HepG2 (cell line): ENCODE data around the gene ACTN2. TPM values are rescaled to one million over a fixed set of nuclear protein-coding genes. Genes with fewer than 3 reads are reported as not detected.

ENCODE experiments used
- ATAC-seq: fragments of 200-7000 bp; cut with Tn5 transposase; 3 replicates; pipeline ENCODE4 v1.9.1; 2020; ENCODE audit warnings: mild to moderate bottlenecking, moderate library complexity
- BruUV-seq: library from RNA; stranded (reverse); fragments of 400-500 nt; replicated peaks from 2 replicates; lab custom pipeline; 2021; lab: Mats Ljungman, UMichigan
- CTCF ChIA-PET: fragments of 300-600 bp; formaldehyde crosslinking; extraction: SDS; loops from one replicate; lab custom pipeline; 2021; ENCODE audit warnings: low total read pairs, inconsistent platforms, low intra/inter-chr PET ratio; lab: Yijun Ruan, JAX
- POLR2A ChIA-PET: fragments of 350-600 bp; sonication (Branson Sonifier 250); formaldehyde crosslinking; loops from one replicate; lab custom pipeline; 2020; ENCODE audit warnings: antibody characterized with exemption, inconsistent platforms; lab: Yijun Ruan, JAX
- DNase-seq: peaks from one replicate; pipeline ENCODE4 v3.0.0-alpha.2; 2015; ENCODE audit warnings: low spot score
- FAIRE-seq: peaks from 3 replicates; lab custom pipeline; 2011; peaks lifted over from hg19 to GRCh38; lab: Jason Lieb, UNC
- H2AFZ ChIP-seq: one replicate; pipeline ENCODE4 v1.6.1; 2011; ENCODE audit warnings: low read length, inconsistent platforms
- H3K27ac ChIP-seq: fragments of 300-600 bp; 3 replicates; pipeline ENCODE4 v1.8.0; 2011; ENCODE audit warnings: mixed run types, mild to moderate bottlenecking, mixed read lengths, low read length, inconsistent platforms; ENCODE audit not compliant: insufficient read depth; ENCODE audit errors: extremely low read length
- H3K27me3 ChIP-seq, 2 experiments: fragments of 200-600 bp in 1 of 2; 2 replicates in 1 of 2; 3 replicates in 1 of 2; pipeline versions ENCODE4 v1.6.0 to v1.8.0; 2011; ENCODE audit warnings: low read length in 2 of 2, mild to moderate bottlenecking in 2 of 2, moderate library complexity in 2 of 2, inconsistent platforms in 1 of 2; ENCODE audit not compliant: insufficient read depth in 2 of 2, control insufficient read depth in 1 of 2
- H3K36me3 ChIP-seq, 2 experiments: fragments of 200-600 bp in 1 of 2; replicated peaks in 1 of 2; 2 replicates in 1 of 2; 3 replicates in 1 of 2; pipeline versions ENCODE4 v1.5.1 to v1.8.0; 2011; ENCODE audit warnings: low read length in 2 of 2, inconsistent platforms in 1 of 2; ENCODE audit not compliant: insufficient read depth in 2 of 2, control insufficient read depth in 1 of 2
- H3K4me1 ChIP-seq: 2 replicates; pipeline ENCODE4 v1.5.1; 2012; ENCODE audit warnings: low read length, inconsistent platforms; ENCODE audit not compliant: insufficient read depth
- H3K4me2 ChIP-seq: 2 replicates; pipeline ENCODE4 v1.6.0; 2011; ENCODE audit warnings: low read depth, low read length, inconsistent platforms
- H3K4me3 ChIP-seq, 3 experiments: fragments of 200-600 bp in 1 of 3; sonication (generic), shearing (Covaris generic) in 1 of 3; replicated peaks in 1 of 3; 2 replicates each; pipeline ENCODE4 v1.5.1; 2011 to 2016; ENCODE audit warnings: low read length in 3 of 3, inconsistent platforms in 2 of 3, low read depth in 2 of 3, mild to moderate bottlenecking in 2 of 3, control low read depth in 1 of 3, mixed read lengths in 1 of 3; ENCODE audit not compliant: insufficient read depth in 1 of 3
- H3K79me2 ChIP-seq: one replicate; pipeline ENCODE4 v1.6.1; 2011; ENCODE audit warnings: low read length, inconsistent platforms; ENCODE audit not compliant: insufficient read depth
- H3K9ac ChIP-seq: 2 replicates; pipeline ENCODE4 v1.6.0; 2011; ENCODE audit warnings: mild to moderate bottlenecking, low read depth, low read length, inconsistent platforms; ENCODE audit not compliant: insufficient read depth
- H3K9me3 ChIP-seq: 2 replicates; pipeline ENCODE4 v1.5.1; 2012; ENCODE audit warnings: mild to moderate bottlenecking, low read length
- H4K20me1 ChIP-seq: 2 replicates; pipeline ENCODE4 v1.6.0; 2011; ENCODE audit warnings: inconsistent platforms, mild to moderate bottlenecking, low read length, moderate library complexity; ENCODE audit not compliant: insufficient read depth
- BRCA1 ChIP-seq: sonication (generic); formaldehyde crosslinking; IDR thresholded peaks from 2 replicates; pipeline ENCODE4 v1.4.0; 2020; ENCODE audit warnings: missing genetic modification reagents
- DNMT1 ChIP-seq: sonication (generic); formaldehyde crosslinking; IDR thresholded peaks from 2 replicates; pipeline ENCODE4 v1.5.1; 2020; ENCODE audit warnings: mild to moderate bottlenecking, missing genetic modification reagents
- HOXD1 ChIP-seq: sonication (generic); formaldehyde crosslinking; IDR thresholded peaks from 2 replicates; pipeline ENCODE4 v1.5.0; 2020; ENCODE audit warnings: missing genetic modification reagents
- KLF9 ChIP-seq: IDR thresholded peaks from 2 replicates; pipeline ENCODE4 v1.6.1; 2016; ENCODE audit warnings: low read depth
- MATR3 ChIP-seq: sonication (generic); formaldehyde crosslinking; IDR thresholded peaks from 2 replicates; pipeline ENCODE4 v1.4.0; 2020; ENCODE audit warnings: missing genetic modification reagents
- NBN ChIP-seq: fragments of 450-650 bp; conservative IDR thresholded peaks from 2 replicates; pipeline ENCODE4 v1.6.1; 2017
- SIX4 ChIP-seq: sonication (generic); formaldehyde crosslinking; IDR thresholded peaks from 2 replicates; pipeline ENCODE4 v1.4.0; 2020; ENCODE audit warnings: missing genetic modification reagents
- TARDBP ChIP-seq: sonication (generic); formaldehyde crosslinking; IDR thresholded peaks from 2 replicates; pipeline ENCODE4 v1.8.0; 2022; ENCODE audit warnings: mild to moderate bottlenecking, missing genetic modification reagents
- ZNF34 ChIP-seq: sonication (generic); formaldehyde crosslinking; IDR thresholded peaks from 2 replicates; pipeline ENCODE4 v1.4.0; 2020; ENCODE audit warnings: mild to moderate bottlenecking, missing genetic modification reagents, borderline replicate concordance
- ZNF546 ChIP-seq: sonication (generic); formaldehyde crosslinking; conservative IDR thresholded peaks from 2 replicates; pipeline ENCODE4 v1.8.1; 2023; ENCODE audit warnings: mild to moderate bottlenecking, missing genetic modification reagents
- ZNF567 ChIP-seq: sonication (generic); formaldehyde crosslinking; IDR thresholded peaks from 2 replicates; pipeline ENCODE4 v1.8.1; 2023; ENCODE audit warnings: mild to moderate bottlenecking, missing genetic modification reagents, borderline replicate concordance
- WGBS: methylation state at CpG from one replicate; pipeline ENCODE4 v1.1.6; 2017; ENCODE audit warnings: low lambda C conversion rate; 5-methylcytosine and 5-hydroxymethylcytosine counted together
- in situ Hi-C: cut with HindIII; loops from 2 replicates; pipeline ENCODE4 v1.10.0; 2017; ENCODE audit warnings: low pct_unique_long_range_greater_than_20kb; ENCODE audit not compliant: extremely low pct_ligation_motif_present
- intact Hi-C: fragments of 100-400 bp; cut with micrococcal nuclease; formaldehyde crosslinking; loops from one replicate; pipeline ENCODE4 v1.10.0; 2022; ENCODE audit not compliant: unreplicated experiment
- polyA plus RNA-seq, 8 experiments: library from polyadenylated mRNA; depleted of rRNA in 3 of 8; stranded (reverse) in 7 of 8; unstranded in 1 of 8; fragments of >200 nt; fragmentation: Illumina TruSeq in 4 of 8; extraction: Trizol in 4 of 8; gene quantifications; 2 replicates each; pipeline versions ENCODE4 v1.2.1 to v1.2.3, GENCODE V29; 2011 to 2016; ENCODE audit warnings: low read depth in 4 of 8, missing spikeins in 1 of 8, mixed read lengths in 1 of 8; ENCODE audit not compliant: insufficient read depth in 1 of 8
- total RNA-seq, 5 experiments: library from RNA; depleted of rRNA; stranded (reverse); fragments of >200 nt; fragmentation: Illumina TruSeq; extraction: Trizol; gene quantifications; 2 replicates each; pipeline ENCODE4 v1.2.3, GENCODE V29; 2016; ENCODE audit warnings: low read depth in 1 of 5
- TF ChIP-seq, protein P1 (sequence below): sonication (generic); formaldehyde crosslinking; IDR thresholded peaks from 2 replicates; pipeline ENCODE4 v1.4.0; 2020; ENCODE audit warnings: missing genetic modification reagents
- TF ChIP-seq, protein P2 (sequence below): sonication (generic); formaldehyde crosslinking; IDR thresholded peaks from 2 replicates; pipeline ENCODE4 v1.4.0; 2020; ENCODE audit warnings: missing genetic modification reagents
- TF ChIP-seq, protein P3 (sequence below): sonication (generic); formaldehyde crosslinking; IDR thresholded peaks from 2 replicates; pipeline ENCODE4 v1.5.1; 2020; ENCODE audit warnings: mild to moderate bottlenecking, missing genetic modification reagents, borderline replicate concordance
- TF ChIP-seq, protein P4 (sequence below): IDR thresholded peaks from 2 replicates; pipeline ENCODE4 v1.6.1; 2012; ENCODE audit warnings: inconsistent platforms

Gene ACTN2
- total and polyA plus RNA-seq, 2 of the 13 experiments (the other 11 are each of a cell fraction or from before 2014, with no cell fraction given): 0.04 to 0.13 TPM

DNA sequence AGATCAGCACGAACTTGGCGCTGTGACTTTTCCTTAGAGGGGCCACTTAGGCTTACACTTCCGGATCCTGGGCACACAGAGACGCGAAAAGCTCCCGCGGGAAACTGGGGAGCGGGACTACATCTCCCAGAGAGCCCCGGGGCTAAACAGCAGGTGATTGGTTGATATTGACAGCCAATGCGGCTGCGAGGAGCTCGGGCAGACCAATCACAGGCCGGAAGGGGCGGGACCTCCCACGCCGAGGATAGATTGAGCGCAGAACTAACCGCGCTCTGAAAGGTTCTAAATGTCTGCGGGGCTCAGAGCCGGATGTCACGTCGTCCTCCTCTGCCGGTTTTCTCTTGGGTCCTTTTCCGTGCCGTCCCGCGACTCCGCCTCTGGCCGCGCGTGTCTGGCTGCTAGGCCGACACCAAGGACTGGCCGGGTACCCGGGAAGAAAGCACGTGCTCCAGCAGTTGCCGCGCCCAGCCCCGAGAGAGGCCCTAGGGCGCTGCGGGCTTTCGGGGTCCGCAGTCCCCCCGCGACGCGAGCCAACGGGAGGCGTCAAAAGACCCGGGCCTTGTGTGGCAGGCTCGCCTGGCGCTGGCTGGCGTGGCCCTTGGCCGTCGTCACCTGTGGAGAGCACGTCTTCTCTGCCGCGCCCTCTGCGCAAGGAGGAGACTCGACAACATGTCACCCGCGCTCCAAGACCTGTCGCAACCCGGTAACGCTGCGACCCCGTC, 108.9 kb downstream of the ACTN2 start, which contains the start of gene MTR:
Gene MTR, plus strand, starts transcription at position 258 of the 722 bp plus-strand sequence. Its CDS starts 412 bp downstream, at position 670.
- Histone ChIP-seq H2AFZ (peak within 1 kb of the TSS; percentile 95), H3K79me2 (peaks cover 45% of the 10 kb centered on the region), H3K36me3 (no peaks in the 10 kb centered on the region), H3K9ac (peak within 1 kb of the TSS; percentile 84), H3K27me3 (no peaks in the 10 kb centered on the region), H3K4me1 (peaks cover 35% of the 10 kb centered on the region), H3K9me3 (no peaks in the 10 kb centered on the region), H4K20me1 (no peaks in the 10 kb centered on the region), H3K27ac (peak within 1 kb of the TSS; percentile 87), H3K4me3 (peak within 1 kb of the TSS; percentile 86 to 87 (median 86)), H3K4me2 (peak within 1 kb of the TSS; percentile 98)
- DNase-seq (peak; percentile 97), FAIRE-seq (peak; percentile 90), ATAC-seq (peak; percentile 99)
- ChIA-PET CTCF (no interaction called here), POLR2A (interaction anchor here (0.8 to 3.8 kb wide), 12 partner anchors 9 to 191 kb away, joined by 3 to 39 read pairs (median 6); partner anchors contain the start of gene HEATR1)
- no TSS peak for BruUV-seq
- 0% methylated on average over 6 of the region's 67 CpGs for WGBS
- intact Hi-C loops: loop anchor here (1.0 to 2.0 kb wide), 2 partner anchors 50 to 67 kb away; no protein-coding TSS in a partner anchor
- in situ Hi-C loops: no loop called here
- TF ChIP-seq, protein P1, sequence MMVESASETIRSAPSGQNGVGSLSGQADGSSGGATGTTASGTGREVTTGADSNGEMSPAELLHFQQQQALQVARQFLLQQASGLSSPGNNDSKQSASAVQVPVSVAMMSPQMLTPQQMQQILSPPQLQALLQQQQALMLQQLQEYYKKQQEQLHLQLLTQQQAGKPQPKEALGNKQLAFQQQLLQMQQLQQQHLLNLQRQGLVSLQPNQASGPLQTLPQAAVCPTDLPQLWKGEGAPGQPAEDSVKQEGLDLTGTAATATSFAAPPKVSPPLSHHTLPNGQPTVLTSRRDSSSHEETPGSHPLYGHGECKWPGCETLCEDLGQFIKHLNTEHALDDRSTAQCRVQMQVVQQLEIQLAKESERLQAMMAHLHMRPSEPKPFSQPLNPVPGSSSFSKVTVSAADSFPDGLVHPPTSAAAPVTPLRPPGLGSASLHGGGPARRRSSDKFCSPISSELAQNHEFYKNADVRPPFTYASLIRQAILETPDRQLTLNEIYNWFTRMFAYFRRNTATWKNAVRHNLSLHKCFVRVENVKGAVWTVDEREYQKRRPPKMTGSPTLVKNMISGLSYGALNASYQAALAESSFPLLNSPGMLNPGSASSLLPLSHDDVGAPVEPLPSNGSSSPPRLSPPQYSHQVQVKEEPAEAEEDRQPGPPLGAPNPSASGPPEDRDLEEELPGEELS (CRISPR knock-in tag): peak; percentile 26; the same call in 1 of the 2 replicates
- TF ChIP-seq, protein P2, sequence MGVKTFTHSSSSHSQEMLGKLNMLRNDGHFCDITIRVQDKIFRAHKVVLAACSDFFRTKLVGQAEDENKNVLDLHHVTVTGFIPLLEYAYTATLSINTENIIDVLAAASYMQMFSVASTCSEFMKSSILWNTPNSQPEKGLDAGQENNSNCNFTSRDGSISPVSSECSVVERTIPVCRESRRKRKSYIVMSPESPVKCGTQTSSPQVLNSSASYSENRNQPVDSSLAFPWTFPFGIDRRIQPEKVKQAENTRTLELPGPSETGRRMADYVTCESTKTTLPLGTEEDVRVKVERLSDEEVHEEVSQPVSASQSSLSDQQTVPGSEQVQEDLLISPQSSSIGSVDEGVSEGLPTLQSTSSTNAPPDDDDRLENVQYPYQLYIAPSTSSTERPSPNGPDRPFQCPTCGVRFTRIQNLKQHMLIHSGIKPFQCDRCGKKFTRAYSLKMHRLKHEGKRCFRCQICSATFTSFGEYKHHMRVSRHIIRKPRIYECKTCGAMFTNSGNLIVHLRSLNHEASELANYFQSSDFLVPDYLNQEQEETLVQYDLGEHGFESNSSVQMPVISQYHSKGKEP: 0 out of 2 replicates have a peak, but pooled peaks have one; percentile 52
- TF ChIP-seq TARDBP (CRISPR knock-in tag) (peak; percentile 67), KLF9 (CRISPR knock-in tag) (no peak), SIX4 (0 out of 2 replicates have a peak, but pooled peaks have one; percentile 31), DNMT1 (CRISPR knock-in tag) (no peak), ZNF546 (CRISPR knock-in tag) (peak; percentile 95), BRCA1 (peak; percentile 66; the same call in 1 of the 2 replicates), HOXD1 (CRISPR knock-in tag) (peak; percentile 77; the same call in 1 of the 2 replicates), NBN (no peak), MATR3 (CRISPR knock-in tag) (no peak), ZNF34 (CRISPR knock-in tag) (no peak; the same call in 1 of the 2 replicates), ZNF567 (CRISPR knock-in tag) (no peak)
- TF ChIP-seq, protein P3, sequence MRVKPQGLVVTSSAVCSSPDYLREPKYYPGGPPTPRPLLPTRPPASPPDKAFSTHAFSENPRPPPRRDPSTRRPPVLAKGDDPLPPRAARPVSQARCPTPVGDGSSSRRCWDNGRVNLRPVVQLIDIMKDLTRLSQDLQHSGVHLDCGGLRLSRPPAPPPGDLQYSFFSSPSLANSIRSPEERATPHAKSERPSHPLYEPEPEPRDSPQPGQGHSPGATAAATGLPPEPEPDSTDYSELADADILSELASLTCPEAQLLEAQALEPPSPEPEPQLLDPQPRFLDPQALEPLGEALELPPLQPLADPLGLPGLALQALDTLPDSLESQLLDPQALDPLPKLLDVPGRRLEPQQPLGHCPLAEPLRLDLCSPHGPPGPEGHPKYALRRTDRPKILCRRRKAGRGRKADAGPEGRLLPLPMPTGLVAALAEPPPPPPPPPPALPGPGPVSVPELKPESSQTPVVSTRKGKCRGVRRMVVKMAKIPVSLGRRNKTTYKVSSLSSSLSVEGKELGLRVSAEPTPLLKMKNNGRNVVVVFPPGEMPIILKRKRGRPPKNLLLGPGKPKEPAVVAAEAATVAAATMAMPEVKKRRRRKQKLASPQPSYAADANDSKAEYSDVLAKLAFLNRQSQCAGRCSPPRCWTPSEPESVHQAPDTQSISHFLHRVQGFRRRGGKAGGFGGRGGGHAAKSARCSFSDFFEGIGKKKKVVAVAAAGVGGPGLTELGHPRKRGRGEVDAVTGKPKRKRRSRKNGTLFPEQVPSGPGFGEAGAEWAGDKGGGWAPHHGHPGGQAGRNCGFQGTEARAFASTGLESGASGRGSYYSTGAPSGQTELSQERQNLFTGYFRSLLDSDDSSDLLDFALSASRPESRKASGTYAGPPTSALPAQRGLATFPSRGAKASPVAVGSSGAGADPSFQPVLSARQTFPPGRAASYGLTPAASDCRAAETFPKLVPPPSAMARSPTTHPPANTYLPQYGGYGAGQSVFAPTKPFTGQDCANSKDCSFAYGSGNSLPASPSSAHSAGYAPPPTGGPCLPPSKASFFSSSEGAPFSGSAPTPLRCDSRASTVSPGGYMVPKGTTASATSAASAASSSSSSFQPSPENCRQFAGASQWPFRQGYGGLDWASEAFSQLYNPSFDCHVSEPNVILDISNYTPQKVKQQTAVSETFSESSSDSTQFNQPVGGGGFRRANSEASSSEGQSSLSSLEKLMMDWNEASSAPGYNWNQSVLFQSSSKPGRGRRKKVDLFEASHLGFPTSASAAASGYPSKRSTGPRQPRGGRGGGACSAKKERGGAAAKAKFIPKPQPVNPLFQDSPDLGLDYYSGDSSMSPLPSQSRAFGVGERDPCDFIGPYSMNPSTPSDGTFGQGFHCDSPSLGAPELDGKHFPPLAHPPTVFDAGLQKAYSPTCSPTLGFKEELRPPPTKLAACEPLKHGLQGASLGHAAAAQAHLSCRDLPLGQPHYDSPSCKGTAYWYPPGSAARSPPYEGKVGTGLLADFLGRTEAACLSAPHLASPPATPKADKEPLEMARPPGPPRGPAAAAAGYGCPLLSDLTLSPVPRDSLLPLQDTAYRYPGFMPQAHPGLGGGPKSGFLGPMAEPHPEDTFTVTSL (CRISPR knock-in tag): peak; percentile 74
- TF ChIP-seq, protein P4, sequence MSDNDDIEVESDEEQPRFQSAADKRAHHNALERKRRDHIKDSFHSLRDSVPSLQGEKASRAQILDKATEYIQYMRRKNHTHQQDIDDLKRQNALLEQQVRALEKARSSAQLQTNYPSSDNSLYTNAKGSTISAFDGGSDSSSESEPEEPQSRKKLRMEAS: peak; percentile 96
